Measurements from ENCODE around the gene IFNAR1.

The IFNAR1 gene

DNA sequence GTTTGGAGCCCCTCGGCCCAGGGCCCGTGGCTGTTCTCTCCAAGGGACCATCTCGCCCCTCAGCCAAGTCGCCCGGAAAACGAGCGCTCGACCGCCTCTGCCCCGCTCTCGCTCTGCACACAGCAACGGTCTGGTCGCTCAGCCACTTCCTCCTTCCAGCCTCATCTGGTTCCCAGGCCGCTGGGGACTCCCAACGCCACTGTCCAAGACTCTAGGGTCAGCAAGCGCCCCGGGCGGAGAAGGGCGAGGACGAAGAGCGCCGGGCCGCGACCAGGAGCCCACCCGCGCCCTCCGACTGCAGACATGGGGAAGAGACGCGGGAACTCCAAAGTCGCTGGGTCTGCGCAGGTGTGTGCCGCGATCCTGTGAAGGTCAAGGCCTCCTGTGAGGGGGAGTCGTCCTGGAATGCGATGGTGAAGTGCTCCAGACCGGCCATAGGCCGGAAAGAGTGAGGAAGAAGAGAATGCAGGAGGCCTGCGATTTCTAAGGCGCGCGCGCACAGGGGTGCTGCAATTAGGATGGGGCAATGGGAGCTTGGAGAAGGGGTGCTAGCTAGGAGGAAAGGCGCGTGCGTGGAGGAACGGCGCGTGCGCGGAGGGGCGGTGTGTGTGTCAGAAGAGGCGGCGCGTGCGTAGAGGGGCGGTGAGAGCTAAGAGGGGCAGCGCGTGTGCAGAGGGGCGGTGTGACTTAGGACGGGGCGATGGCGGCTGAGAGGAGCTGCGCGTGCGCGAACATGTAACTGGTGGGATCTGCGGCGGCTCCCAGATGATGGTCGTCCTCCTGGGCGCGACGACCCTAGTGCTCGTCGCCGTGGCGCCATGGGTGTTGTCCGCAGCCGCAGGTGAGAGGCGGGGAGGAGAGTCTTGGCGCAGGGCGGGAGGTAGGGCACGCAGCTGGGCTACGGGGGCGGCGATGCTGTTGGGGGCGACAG, at the start of gene IFNAR1:
IFNAR1 (plus strand) TSS at position 680 of the 931 bp plus-strand sequence; CDS start at position 766, 86 bp downstream.
- peak; percentile 96 for DNase-seq (ENCODE audit: low read depth)

- no peak for DNase-seq (ENCODE audit: low read depth)
Measured at GRCh38 chr21:33278721-33279120, 46.0 kb upstream of the IFNAR1 start.

DNA sequence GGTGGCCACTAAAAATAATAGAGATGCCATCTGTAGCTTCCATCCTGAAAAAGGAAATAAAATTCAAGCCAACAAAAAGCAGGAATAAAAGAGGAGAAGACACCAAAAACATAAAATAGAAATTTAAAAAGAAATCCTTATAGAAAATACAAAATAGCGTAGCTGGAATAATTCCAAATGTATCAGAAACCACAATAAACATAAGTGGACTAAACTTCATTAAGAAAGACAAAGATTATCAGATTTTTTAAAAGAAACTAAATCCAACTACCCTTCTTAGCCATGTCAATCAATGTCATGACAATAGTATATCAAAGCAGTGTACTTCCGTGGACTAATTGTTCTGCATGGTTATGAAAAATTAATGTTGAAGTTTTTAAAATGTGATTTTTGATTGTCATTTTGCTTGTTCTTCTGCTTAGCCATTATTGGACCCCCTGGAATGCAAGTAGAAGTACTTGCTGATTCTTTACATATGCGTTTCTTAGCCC, 45.4 kb upstream of the IFNAR1 start:
- DNase-seq (ENCODE audit: low read depth), result no peak

DNA sequence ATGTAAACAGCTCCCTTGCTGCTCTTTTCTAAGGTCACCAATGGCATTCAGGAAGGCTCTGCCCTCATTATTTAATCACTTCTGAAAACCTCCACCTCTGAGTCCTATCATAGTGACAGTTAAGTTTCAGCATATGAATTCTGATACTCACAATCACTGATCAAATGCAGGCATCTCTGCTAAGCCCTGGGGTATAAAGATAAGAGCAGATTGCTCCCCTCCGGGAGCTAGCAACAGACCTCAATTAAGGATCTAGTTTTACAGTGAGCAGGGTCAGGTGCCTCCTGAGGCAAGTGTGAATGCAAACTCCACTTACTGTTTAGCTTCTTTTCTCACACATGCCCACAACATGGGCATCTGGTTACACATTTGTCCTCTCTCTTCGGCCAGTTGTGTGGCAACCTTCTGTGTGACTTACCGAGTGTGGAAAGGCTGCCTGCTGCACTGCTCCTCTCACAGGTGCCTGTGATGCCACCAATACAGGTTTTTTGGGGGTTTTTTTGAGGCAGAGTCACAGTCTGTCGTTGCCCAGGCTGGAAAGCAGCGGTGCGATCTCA, 43.6 kb upstream of the IFNAR1 start:
- no peak for DNase-seq (ENCODE audit: low read depth)

DNA sequence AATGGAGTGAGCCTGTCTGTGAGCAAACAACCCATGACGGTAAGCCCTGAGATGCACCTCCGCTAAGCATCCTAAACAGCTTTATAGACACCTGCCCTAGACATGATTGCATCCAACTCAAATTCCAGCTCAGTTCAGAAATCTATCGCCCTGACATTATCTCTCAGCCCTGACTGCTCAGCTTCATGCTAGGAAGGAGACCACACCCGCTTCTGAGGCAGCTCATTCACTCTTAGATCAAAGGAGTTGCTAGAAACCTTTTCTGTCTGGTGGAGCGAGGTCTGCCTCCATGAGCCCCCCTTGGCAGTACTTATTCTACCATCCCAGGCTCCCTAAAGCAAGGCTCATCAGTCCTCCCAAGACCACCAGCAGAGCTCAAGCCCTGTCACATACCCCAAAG, 41.6 kb upstream of the IFNAR1 start:
- no peak for DNase-seq (ENCODE audit: low read depth)

GRCh38 chr21:33286076-33286475, 38.7 kb upstream of the IFNAR1 start:
- DNase-seq (ENCODE audit: low read depth), result no peak

- no peak for DNase-seq (ENCODE audit: low read depth)
Measured at GRCh38 chr21:33286600-33287456, 37.9 kb upstream of the IFNAR1 start.

DNA sequence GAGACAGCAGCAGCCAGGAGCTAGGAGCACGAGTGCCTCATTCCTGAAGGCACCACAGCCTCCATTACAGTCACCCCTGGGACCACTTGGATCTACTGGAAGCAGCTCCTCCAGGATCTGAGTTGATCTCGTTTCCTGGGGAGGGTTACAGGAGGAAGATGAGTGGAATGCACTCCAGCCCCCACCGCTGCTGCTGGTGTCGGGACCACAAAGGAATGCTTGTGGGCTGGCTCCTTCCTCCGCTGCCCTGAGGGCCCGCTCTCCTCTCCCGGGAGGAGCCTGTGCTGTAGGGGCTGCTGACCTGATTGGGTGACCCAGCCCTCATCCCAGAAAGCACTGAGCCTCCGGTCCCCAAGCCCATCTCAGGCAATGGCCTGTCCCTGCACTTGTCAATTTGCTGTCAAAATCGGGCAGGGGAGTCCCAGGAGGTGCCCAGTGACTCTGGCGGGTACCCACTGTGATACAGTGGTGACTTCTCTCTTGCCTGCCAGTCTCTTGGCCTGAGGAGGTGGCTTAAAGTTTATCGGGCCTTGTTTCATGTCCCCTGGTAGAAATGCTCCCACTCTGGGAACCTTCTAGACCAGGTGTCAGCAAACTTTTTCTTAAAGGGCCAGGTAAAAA, 35.5 kb upstream of the IFNAR1 start:
- no peak for DNase-seq (ENCODE audit: low read depth)

- DNase-seq (ENCODE audit: low read depth), result no peak
Measured at GRCh38 chr21:33290441-33290840, 34.3 kb upstream of the IFNAR1 start.

- no peak for DNase-seq (ENCODE audit: low read depth)
Measured at GRCh38 chr21:33291686-33292085, 33.1 kb upstream of the IFNAR1 start.

DNA sequence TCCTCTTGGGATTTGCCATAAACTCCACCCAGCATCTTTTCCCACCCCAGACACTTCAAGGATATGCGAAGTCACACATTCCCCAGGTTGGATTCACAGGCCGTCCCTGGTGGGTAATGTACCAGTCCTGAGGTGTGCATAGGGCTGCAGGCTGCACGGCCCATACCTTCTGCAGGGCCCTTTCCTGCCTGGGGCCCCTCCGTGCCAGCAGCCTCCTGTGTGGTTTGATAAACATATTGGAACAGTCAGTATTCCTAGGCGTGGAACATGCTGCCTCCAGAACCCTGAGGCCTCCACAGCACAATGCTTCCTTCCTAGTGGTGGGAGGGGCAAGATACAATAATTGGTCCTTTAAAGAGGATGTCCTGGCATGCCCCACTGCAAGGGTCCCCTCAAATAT, 32.0 kb upstream of the IFNAR1 start:
- DNase-seq (ENCODE audit: low read depth), result no peak

GRCh38 chr21:33293136-33293535, 31.6 kb upstream of the IFNAR1 start:
- DNase-seq (ENCODE audit: low read depth), result no peak

DNA sequence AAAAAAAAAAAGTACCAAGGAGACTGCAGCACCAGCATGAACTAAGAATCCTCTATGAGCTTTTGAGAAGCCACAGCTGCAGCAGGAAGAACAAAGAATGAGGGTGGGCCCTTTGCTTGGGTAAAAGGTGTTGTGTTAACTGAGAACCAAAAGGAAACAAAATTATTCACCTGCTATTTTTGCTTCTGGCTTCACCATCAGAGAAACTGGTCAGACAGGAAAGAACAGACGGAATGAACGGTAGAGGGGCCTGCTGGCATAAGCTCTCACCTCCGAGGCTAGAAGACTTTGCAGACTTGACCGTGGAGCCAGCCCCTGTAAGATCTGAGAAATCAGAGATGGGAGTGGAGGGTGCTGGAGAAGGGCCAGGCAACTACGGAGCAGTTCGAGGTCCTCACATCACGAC, 31.0 kb upstream of the IFNAR1 start:
- no peak for DNase-seq (ENCODE audit: low read depth)

DNA sequence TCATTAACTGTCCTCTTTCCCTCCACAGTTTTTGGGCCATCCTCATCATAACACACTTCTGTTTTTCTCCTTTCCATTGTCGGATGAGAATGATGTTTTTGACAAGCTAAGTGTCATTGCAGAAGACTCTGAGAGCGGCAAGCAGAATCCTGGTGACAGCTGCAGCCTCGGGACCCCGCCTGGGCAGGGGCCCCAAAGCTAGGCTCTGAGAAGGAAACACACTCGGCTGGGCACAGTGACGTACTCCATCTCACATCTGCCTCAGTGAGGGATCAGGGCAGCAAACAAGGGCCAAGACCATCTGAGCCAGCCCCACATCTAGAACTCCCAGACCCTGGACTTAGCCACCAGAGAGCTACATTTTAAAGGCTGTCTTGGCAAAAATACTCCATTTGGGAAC, 28.6 kb upstream of the IFNAR1 start:
- no peak for DNase-seq (ENCODE audit: low read depth)

- no peak for DNase-seq (ENCODE audit: low read depth)
Measured at GRCh38 chr21:33299181-33299752, 25.5 kb upstream of the IFNAR1 start.

GRCh38 chr21:33300701-33301631, 23.8 kb upstream of the IFNAR1 start:
- DNase-seq (ENCODE audit: low read depth), result no peak

DNA sequence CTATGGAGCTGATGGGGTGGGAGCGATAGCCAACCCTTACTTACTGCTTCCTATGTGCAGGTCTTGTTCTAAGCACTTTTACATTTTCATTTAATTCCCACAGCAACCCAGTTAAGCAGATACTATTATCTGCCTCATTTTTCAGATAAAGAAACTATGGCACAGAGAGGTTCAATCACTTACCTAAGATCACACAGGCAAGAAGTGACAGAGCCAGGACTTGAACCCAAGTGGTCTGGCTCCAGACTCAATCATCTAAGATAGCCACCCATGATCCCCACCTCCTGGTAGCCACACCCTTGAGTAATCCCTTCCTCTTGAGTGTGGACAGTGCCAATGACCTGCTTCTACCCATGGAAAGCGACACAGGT, 23.2 kb upstream of the IFNAR1 start:
- DNase-seq (ENCODE audit: low read depth), result no peak

- no peak for DNase-seq (ENCODE audit: low read depth)
Measured at GRCh38 chr21:33302055-33302454, 22.7 kb upstream of the IFNAR1 start.

DNA sequence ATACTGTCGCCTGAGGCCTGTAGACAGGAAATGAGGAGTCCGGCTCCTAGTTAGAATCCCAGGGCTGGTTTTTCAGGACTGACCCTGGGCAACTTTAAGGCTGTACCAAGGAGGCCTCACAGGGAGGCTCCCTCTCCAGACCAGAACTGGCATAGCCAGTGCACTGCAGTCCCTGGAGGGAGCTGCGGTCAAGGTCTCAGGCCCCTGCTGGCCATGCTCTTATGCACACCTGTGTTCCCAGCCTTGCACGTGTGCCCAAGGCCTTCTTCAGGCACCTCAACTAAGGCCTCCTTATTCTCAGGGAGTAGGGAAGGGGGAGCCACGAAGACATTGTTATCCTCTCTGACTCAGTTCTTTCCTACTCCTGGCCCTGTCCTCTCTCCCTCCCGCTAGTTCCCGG, 22.0 kb upstream of the IFNAR1 start:
- DNase-seq (ENCODE audit: low read depth), result no peak

GRCh38 chr21:33305344-33305671, 19.5 kb upstream of the IFNAR1 start:
- no peak for DNase-seq (ENCODE audit: low read depth)

DNA sequence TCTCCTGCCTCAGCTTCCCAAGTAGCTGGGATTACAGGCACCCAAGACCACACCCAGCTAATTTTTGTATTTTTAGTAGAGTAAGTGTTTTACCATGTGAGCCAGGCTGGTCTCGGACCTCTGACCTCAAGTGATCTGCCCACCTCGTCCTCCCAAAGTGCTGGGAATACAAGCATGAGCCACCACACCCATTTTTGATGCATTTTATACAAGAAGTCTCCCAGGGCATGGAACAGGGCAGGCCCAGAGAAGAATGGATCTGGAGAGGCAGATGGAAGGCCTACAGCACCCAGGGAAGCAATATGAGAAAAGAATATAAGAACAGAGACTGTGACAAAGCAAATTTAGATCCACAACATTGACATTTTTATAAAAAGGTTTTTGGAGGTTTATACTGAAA, 18.8 kb upstream of the IFNAR1 start:
- DNase-seq (ENCODE audit: low read depth), result no peak
